Stimulated activated CD8-positive, alpha-beta memory T cell treated with anti-CD3 and anti-CD28 coated beads, Interleukin-12 subunit alpha, Interleukin-12 subunit beta, amount 100 ng/mL, for 4 hours (primary cell): Measurements from ENCODE around the gene LMBR1.

ENCODE experiments used
- DNase-seq: peaks from one replicate; pipeline ENCODE4 v3.0.0-alpha.2; 2020; ENCODE audit warnings: low read depth

The LMBR1 gene

GRCh38 chr7:156795415-156795814, 97.6 kb downstream of the LMBR1 start:
- DNase-seq: no peak

GRCh38 chr7:156793334-156793733, 99.6 kb downstream of the LMBR1 start:
- DNase-seq: no peak

- no peak for DNase-seq
Observed at GRCh38 chr7:156792611-156793010, 100.4 kb downstream of the LMBR1 start.

GRCh38 chr7:156791241-156791640, 101.7 kb downstream of the LMBR1 start:
- DNase-seq: no peak

GRCh38 chr7:156790264-156790663, 102.7 kb downstream of the LMBR1 start:
- DNase-seq: no peak

- DNase-seq: no peak
Observed at GRCh38 chr7:156785998-156786543, 106.9 kb downstream of the LMBR1 start.

- no peak for DNase-seq
Observed at GRCh38 chr7:156783864-156784263, 109.1 kb downstream of the LMBR1 start.

GRCh38 chr7:156781972-156782371, 111.0 kb downstream of the LMBR1 start:
- no peak for DNase-seq

- no peak for DNase-seq
Observed at GRCh38 chr7:156780724-156781455, 112.1 kb downstream of the LMBR1 start.

GRCh38 chr7:156778668-156779067, 114.3 kb downstream of the LMBR1 start:
- DNase-seq: no peak

GRCh38 chr7:156778201-156778600, 114.8 kb downstream of the LMBR1 start:
- DNase-seq: no peak

GRCh38 chr7:156777364-156778069, 115.5 kb downstream of the LMBR1 start:
- no peak for DNase-seq

- no peak for DNase-seq
Observed at GRCh38 chr7:156776527-156776926, 116.5 kb downstream of the LMBR1 start.

- DNase-seq: no peak
Observed at GRCh38 chr7:156773966-156774365, 119.0 kb downstream of the LMBR1 start.

- DNase-seq: no peak
Observed at GRCh38 chr7:156772725-156773124, 120.3 kb downstream of the LMBR1 start.

GRCh38 chr7:156768698-156769472, 124.1 kb downstream of the LMBR1 start:
- no peak for DNase-seq

GRCh38 chr7:156766666-156767065, 126.3 kb downstream of the LMBR1 start:
- DNase-seq: no peak

GRCh38 chr7:156765901-156766656, 126.9 kb downstream of the LMBR1 start:
- DNase-seq: no peak

- DNase-seq: no peak
Observed at GRCh38 chr7:156764766-156765165, 128.2 kb downstream of the LMBR1 start.

- no peak for DNase-seq
Observed at GRCh38 chr7:156764016-156764669, 128.8 kb downstream of the LMBR1 start.

GRCh38 chr7:156759579-156760202, 133.3 kb downstream of the LMBR1 start:
- DNase-seq: no peak
